Fibroblast of lung (primary cell): ENCODE measurements around the gene PIK3C2B.

Source experiments
- CTCF ChIP-seq, 2 donors: IDR thresholded peaks in 1 of 2; conservative IDR thresholded peaks in 1 of 2; 1 replicate in 1 of 2; 2 replicates in 1 of 2; pipeline ENCODE4 v1.5.1; 2011 to 2012; ENCODE audit warnings: low read length in 2 of 2, control low read depth in 1 of 2, inconsistent platforms in 1 of 2, low read depth in 1 of 2, mild to moderate bottlenecking in 1 of 2
- EZH2 ChIP-seq: IDR thresholded peaks from 2 replicates; pipeline ENCODE4 v1.5.1; 2012; ENCODE audit warnings: low read length, control low read depth, mild to moderate bottlenecking; ENCODE audit errors: missing control alignments

- TF ChIP-seq EZH2: no peak
- TF ChIP-seq CTCF (conservative IDR thresholded peaks at IDR 0.05 in 1 of 2, IDR thresholded peaks at IDR 0.05 in 1 of 2; ENCODE audit: low read depth in 1 of 2, low read length in 2 of 2): no peak
These were observed 43.1 kb downstream of the PIK3C2B start for GRCh38 chr1:204451352-204452124.
